NCI-H1694 (cell line): ENCODE results near the gene SIRT2.
"Not testable (repeated sequence)": the region's sequence is repeated elsewhere in the genome, so short reads cannot be mapped to it uniquely, and the experiment has no call there.

ENCODE experiments used
- DNase-seq: peaks from one replicate; lab custom pipeline; 2025; lab: John Stamatoyannopoulos, UW

The SIRT2 gene

DNA sequence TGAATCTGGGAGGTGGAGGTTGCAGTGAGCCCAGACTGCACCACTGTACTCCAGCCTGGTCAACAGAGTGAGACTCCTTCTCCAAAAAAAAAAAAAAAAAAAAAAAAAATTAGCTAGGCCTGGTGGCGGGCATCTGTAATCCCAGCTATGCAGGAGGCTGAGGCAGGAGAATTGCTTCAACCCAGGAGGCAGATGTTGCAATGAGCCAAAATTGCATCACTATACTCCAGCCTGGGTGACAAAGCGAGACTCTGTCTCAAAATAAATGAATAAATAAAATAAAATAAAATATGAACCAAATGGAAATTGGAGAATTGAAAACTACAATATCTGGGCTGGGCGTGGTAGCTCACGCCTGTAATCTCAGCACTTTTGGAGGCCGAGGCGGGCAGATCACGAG, 70.2 kb downstream of the SIRT2 start:
- not testable (repeated sequence) for DNase-seq
